H9 (cell line): ENCODE data around the gene MNS1. TPM values are rescaled to one million over a fixed set of nuclear protein-coding genes. Genes with fewer than 3 reads are reported as not detected.

Experiments used
- DNase-seq: peaks from one replicate; pipeline ENCODE4 v3.0.0-alpha.2; 2017
- H2AFZ ChIP-seq: one replicate; pipeline ENCODE4 v1.6.1; 2013; ENCODE audit warnings: mild to moderate bottlenecking, low read length, control low read depth, moderate library complexity
- H2AK5ac ChIP-seq: 2 replicates; pipeline ENCODE4 v1.6.1; 2013; ENCODE audit warnings: low read length, control low read depth, mixed read lengths; ENCODE audit not compliant: insufficient read length
- H2BK120ac ChIP-seq: one replicate; pipeline ENCODE4 v1.6.1; 2013; ENCODE audit warnings: low read depth, mild to moderate bottlenecking, low read length, control low read depth, inconsistent platforms; ENCODE audit not compliant: poor library complexity, severe bottlenecking
- H2BK12ac ChIP-seq: 2 replicates; pipeline ENCODE4 v1.6.1; 2013; ENCODE audit warnings: low read length, control low read depth, mixed read lengths, low read depth; ENCODE audit not compliant: insufficient read length
- H2BK15ac ChIP-seq: 2 replicates; pipeline ENCODE4 v1.6.1; 2013; ENCODE audit warnings: low read depth, low read length, control low read depth
- H2BK20ac ChIP-seq: one replicate; pipeline ENCODE4 v1.6.1; 2013; ENCODE audit warnings: low read depth, mild to moderate bottlenecking, low read length, control low read depth, inconsistent platforms; ENCODE audit not compliant: poor library complexity, severe bottlenecking
- H2BK5ac ChIP-seq: 2 replicates; pipeline ENCODE4 v1.6.1; 2013; ENCODE audit warnings: low read length, control low read depth, mixed read lengths; ENCODE audit not compliant: insufficient read length
- H3K14ac ChIP-seq: 2 replicates; pipeline ENCODE4 v1.6.1; 2013; ENCODE audit warnings: low read length, control low read depth; ENCODE audit not compliant: insufficient read depth
- H3K18ac ChIP-seq: 2 replicates; pipeline ENCODE4 v1.6.1; 2013; ENCODE audit warnings: low read depth, mild to moderate bottlenecking, mixed read lengths, low read length, control low read depth; ENCODE audit not compliant: insufficient read length
- H3K23ac ChIP-seq: 2 replicates; pipeline ENCODE4 v1.6.1; 2013; ENCODE audit warnings: low read length, control low read depth, mixed read lengths, low read depth; ENCODE audit not compliant: insufficient read length
- H3K23me2 ChIP-seq: 2 replicates; pipeline ENCODE4 v1.6.1; 2013; ENCODE audit warnings: low read depth, mild to moderate bottlenecking, mixed read lengths, low read length, control low read depth; ENCODE audit not compliant: insufficient read length, poor library complexity, severe bottlenecking
- H3K27ac ChIP-seq: 2 replicates; pipeline ENCODE4 v1.5.1; 2013; ENCODE audit warnings: low read length, control low read depth, mixed read lengths, low read depth; ENCODE audit not compliant: insufficient read length
- H3K27me3 ChIP-seq: 2 replicates; pipeline ENCODE4 v1.6.1; 2013; ENCODE audit warnings: low read length, control low read depth, inconsistent platforms; ENCODE audit not compliant: insufficient read depth
- H3K4ac ChIP-seq: 2 replicates; pipeline ENCODE4 v1.6.1; 2013; ENCODE audit warnings: low read depth, mild to moderate bottlenecking, control low read depth, inconsistent platforms, low read length, moderate library complexity
- H3K4me1 ChIP-seq: 2 replicates; pipeline ENCODE4 v1.6.1; 2013; ENCODE audit warnings: low read length, control low read depth, inconsistent platforms; ENCODE audit not compliant: insufficient read depth
- H3K4me2 ChIP-seq: 2 replicates; pipeline ENCODE4 v1.6.1; 2013; ENCODE audit warnings: low read length, control low read depth, mixed read lengths; ENCODE audit not compliant: insufficient read length, insufficient read depth
- H3K56ac ChIP-seq: 2 replicates; pipeline ENCODE4 v1.6.1; 2013; ENCODE audit warnings: low read depth, mild to moderate bottlenecking, mixed read lengths, low read length, control low read depth; ENCODE audit not compliant: insufficient read length
- H3K79me1 ChIP-seq: 2 replicates; pipeline ENCODE4 v1.6.1; 2013; ENCODE audit warnings: low read depth, mild to moderate bottlenecking, moderate library complexity, low read length, control low read depth, inconsistent platforms; ENCODE audit not compliant: insufficient read depth, poor library complexity, severe bottlenecking
- H3K79me2 ChIP-seq: 2 replicates; pipeline ENCODE4 v1.6.1; 2013; ENCODE audit warnings: low read length, control low read depth, inconsistent platforms; ENCODE audit not compliant: insufficient read depth
- H3K9ac ChIP-seq: 2 replicates; pipeline ENCODE4 v1.6.1; 2013; ENCODE audit warnings: low read length, control low read depth, mixed read lengths; ENCODE audit not compliant: insufficient read length; ENCODE audit errors: extremely low read depth
- H3K9me3 ChIP-seq: one replicate; pipeline ENCODE4 v1.6.1; 2013; ENCODE audit warnings: low read depth, low read length, inconsistent platforms; ENCODE audit not compliant: control insufficient read depth
- H3T11ph ChIP-seq: one replicate; pipeline ENCODE4 v1.6.1; 2013; ENCODE audit warnings: mild to moderate bottlenecking, low read length, control low read depth, inconsistent platforms
- H4K20me1 ChIP-seq: one replicate; pipeline ENCODE4 v1.6.1; 2013; ENCODE audit not compliant: control insufficient read depth, insufficient read length, insufficient read depth
- H4K5ac ChIP-seq: 2 replicates; pipeline ENCODE4 v1.6.1; 2013; ENCODE audit warnings: low read depth, mild to moderate bottlenecking, mixed read lengths, low read length, control low read depth; ENCODE audit not compliant: insufficient read length
- H4K8ac ChIP-seq: replicated peaks from 2 replicates; pipeline ENCODE4 v1.6.1; 2013; ENCODE audit warnings: low read length, control low read depth, mixed read lengths, low read depth; ENCODE audit not compliant: insufficient read length
- H4K91ac ChIP-seq: 2 replicates; pipeline ENCODE4 v1.6.1; 2013; ENCODE audit warnings: low read depth, mild to moderate bottlenecking, moderate library complexity, mixed read lengths, low read length, control low read depth; ENCODE audit not compliant: insufficient read length
- H3K27ac Mint-ChIP-seq, 3 experiments: 2 replicates in 2 of 3; 3 replicates in 1 of 3; pipeline ENCODE4 v1.8.0; 2020 to 2021; ENCODE audit warnings: mixed read lengths in 3 of 3, mild to moderate bottlenecking in 1 of 3, moderate library complexity in 1 of 3
- H3K27me3 Mint-ChIP-seq: 2 replicates; pipeline ENCODE4 v1.8.0; 2021; ENCODE audit warnings: low read depth, mild to moderate bottlenecking, moderate library complexity, mixed read lengths
- H3K36me3 Mint-ChIP-seq, 3 experiments: 2 replicates in 2 of 3; 3 replicates in 1 of 3; pipeline ENCODE4 v1.8.0; 2020 to 2021; ENCODE audit warnings: low read depth in 3 of 3, mixed read lengths in 3 of 3; ENCODE audit not compliant: insufficient read depth in 1 of 3
- H3K4me1 Mint-ChIP-seq, 2 experiments: 2 replicates each; pipeline ENCODE4 v1.8.0; 2020; ENCODE audit warnings: mixed read lengths in 2 of 2
- H3K4me3 Mint-ChIP-seq, 2 experiments: 2 replicates in 1 of 2; 3 replicates in 1 of 2; pipeline ENCODE4 v1.8.0; 2020 to 2021; ENCODE audit warnings: mild to moderate bottlenecking in 2 of 2, mixed read lengths in 2 of 2, moderate library complexity in 1 of 2
- H3K9me3 Mint-ChIP-seq, 2 experiments: 2 replicates in 1 of 2; 3 replicates in 1 of 2; pipeline ENCODE4 v1.8.0; 2020; ENCODE audit warnings: mild to moderate bottlenecking in 2 of 2, mixed read lengths in 2 of 2, moderate library complexity in 1 of 2
- CTCF ChIP-seq: fragments of 200-600 bp; sonication (generic); conservative IDR thresholded peaks from 3 replicates; pipeline ENCODE4 v1.8.0; 2021; ENCODE audit warnings: antibody characterized with exemption, mild to moderate bottlenecking
- WGBS: extraction: QIAGEN DNeasy Blood & Tissue Kit; methylation state at CpG from one replicate; pipeline ENCODE4 v1.1.7; 2013; ENCODE audit warnings: missing lambda C conversion rate, low lambda C conversion rate, mixed read lengths; ENCODE audit not compliant: insufficient read length; ENCODE audit errors: extremely low coverage; 5-methylcytosine and 5-hydroxymethylcytosine counted together
- total RNA-seq: library from RNA; stranded (reverse); gene quantifications from 2 replicates; pipeline ENCODE4 v1.2.1, GENCODE V29; 2021

The MNS1 gene
- total RNA-seq, 1 experiment from 2014 or later: 4.2 TPM

GRCh38 chr15:56459096-56459495 lies 5.8 kb downstream of the MNS1 start:
- DNase-seq: no peak
- H3K27ac Mint-ChIP-seq: no peak overlapping the region
- Histone ChIP-seq H4K8ac (no peak overlapping the region), H3K23ac (no peak overlapping the region), H3K56ac (no peak overlapping the region), H2BK5ac (no peak overlapping the region), H3K79me2 (no peaks in the 10 kb centered on the region), H3K27ac (no peak overlapping the region), H2AK5ac (no peak overlapping the region), H4K5ac (no peak overlapping the region), H2BK12ac (no peak overlapping the region), H3K18ac (no peak overlapping the region), H3K9me3 (no peaks in the 10 kb centered on the region), H3K4ac (no peak overlapping the region), H3K27me3 (no peaks in the 10 kb centered on the region), H2BK120ac (no peak overlapping the region), H2BK20ac (no peak overlapping the region), H3K79me1 (no peaks in the 10 kb centered on the region), H3K4me1 (no peaks in the 10 kb centered on the region), H4K91ac (no peak overlapping the region), H3T11ph (no peak overlapping the region), H3K9ac (no peak overlapping the region), H3K23me2 (no peaks in the 10 kb centered on the region), H4K20me1 (no peaks in the 10 kb centered on the region), H3K4me2 (no peak overlapping the region), H2BK15ac (no peak overlapping the region), H3K14ac (no peak overlapping the region), H2AFZ (no peak overlapping the region)
- H3K4me1 Mint-ChIP-seq: peaks cover 2 to 3% of the 10 kb centered on the region in 2 experiments; a peak in 3 of 4 replicates
- H3K36me3 Mint-ChIP-seq: peaks cover 0 to 6% (median 1%) of the 10 kb centered on the region in 3 experiments; a peak in 2 of 7 replicates
- no CpG with 5 or more reads among the region's 2 CpGs for WGBS
- no peak for TF ChIP-seq CTCF
- peaks cover 2% of the 10 kb centered on the region for H3K27me3 Mint-ChIP-seq
- H3K4me3 Mint-ChIP-seq: no peak overlapping the region
- no peaks in the 10 kb centered on the region for H3K9me3 Mint-ChIP-seq
